ENCODE measurements around the gene RBP4.

GRCh38 chr10:93573051-93573909 is 27.8 kb downstream of the RBP4 start:
- TF ChIP-seq TCF12 (IDR thresholded peaks at IDR 0.05; ENCODE audit: low read depth) (no peak), MAX (IDR thresholded peaks at IDR 0.05) (no peak), CEBPB (IDR thresholded peaks at IDR 0.05) (no peak), REST (IDR thresholded peaks at IDR 0.05; ENCODE audit: low read depth) (no peak)

All from Ishikawa (cell line).